Measurements from ENCODE around the gene ACSS1. TPM values are rescaled to one million over a fixed set of nuclear protein-coding genes. Genes with fewer than 3 reads are reported as not detected.

ACSS1 gene
- total and polyA plus RNA-seq, 2 of the 8 experiments (the other 6 are each of a cell fraction or from before 2014, with no cell fraction given): 2.6 to 3.4 TPM

GRCh38 chr20:24992487-24993205 lies 65.3 kb downstream of the ACSS1 start, which contains the start of gene APMAP:
Gene APMAP (minus strand): TSS chr20:24992751. CDS start chr20:24992688, 63 bp downstream.
- H2BK20ac ChIP-seq (ENCODE audit: low read length): no peak within 1 kb of the TSS
- H3K27me3 ChIP-seq (replicated peaks in 1 of 4; ENCODE audit: control insufficient read depth in 3 of 4, extremely low read depth in 1 of 4, insufficient read depth in 3 of 4, low read length in 3 of 4): no peaks in the 10 kb centered on the region; a peak in 1 of 7 replicates
- H2BK120ac ChIP-seq (replicated peaks; ENCODE audit: low read depth, low read length): no peak within 1 kb of the TSS
- peak within 1 kb of the TSS; percentile 80; the same call in 1 of the 2 replicates for H3K18ac ChIP-seq (ENCODE audit: extremely low read depth, low read length)
- H3K23ac ChIP-seq (ENCODE audit: insufficient read length): no peak within 1 kb of the TSS
- peak within 1 kb of the TSS; percentile 85 for H2AFZ ChIP-seq (ENCODE audit: low read length)
- ChIA-PET POLR2A (ENCODE audit: partially characterized antibody) (interaction anchor here (0.6 to 1.9 kb wide), 2 partner anchors 60 to 72 kb away, joined by 3 to 8 read pairs; no protein-coding TSS in a partner anchor), CTCF (ENCODE audit: partially characterized antibody) (interaction anchor here (1.0 to 4.0 kb wide), 5 partner anchors 9 to 187 kb away, joined by 3 to 121 read pairs (median 23); partner anchors contain the start of gene ACSS1)
- peak within 1 kb of the TSS; percentile 72; the same call in 1 of the 2 replicates for H2BK12ac ChIP-seq (ENCODE audit: low read depth, low read length)
- H4K8ac ChIP-seq (ENCODE audit: extremely low read depth, insufficient read depth, low read length): peak within 1 kb of the TSS; percentile 97
- H3K36me3 ChIP-seq (ENCODE audit: control insufficient read depth in 2 of 4, insufficient read depth in 4 of 4, low read length in 3 of 4): no peaks in the 10 kb centered on the region
- H4K5ac ChIP-seq (ENCODE audit: insufficient read length, low read depth, low read length): peak within 1 kb of the TSS; percentile 80
- H3K14ac ChIP-seq (ENCODE audit: insufficient read length): no peak within 1 kb of the TSS
- peaks cover 3% of the 10 kb centered on the region for H3K23me2 ChIP-seq (ENCODE audit: low read depth, low read length)
- H3K4me3 ChIP-seq (ENCODE audit: extremely low read depth in 1 of 4, insufficient read depth in 2 of 4, low read depth in 3 of 4, low read length in 4 of 4): peak within 1 kb of the TSS; percentile 75 to 86 (median 84)
- no peak within 1 kb of the TSS for H3K4ac ChIP-seq (replicated peaks; ENCODE audit: insufficient read length, low read depth, low read length)
- peaks cover 3 to 40% of the 10 kb centered on the region in 2 experiments for H3K79me2 ChIP-seq (ENCODE audit: control insufficient read depth in 1 of 2, insufficient read depth in 2 of 2, low read length in 2 of 2)
- peak within 1 kb of the TSS; percentile 70 to 81 (median 74) for H3K9ac ChIP-seq (replicated peaks in 1 of 4; ENCODE audit: extremely low read depth in 1 of 4, low read depth in 3 of 4, low read length in 3 of 4)
- 1% methylated on average over 68 of the region's 69 CpGs; no CpG with 5 or more reads in 1 of the 2 experiments for WGBS, 2 experiments (ENCODE audit: extremely low coverage in 1 of 2, insufficient coverage in 1 of 2, insufficient read length in 1 of 2, insufficient replicate concordance in 2 of 2, low coverage in 1 of 2, low lambda C conversion rate in 2 of 2, missing lambda C conversion rate in 1 of 2)
- no peak within 1 kb of the TSS for H2AK5ac ChIP-seq (ENCODE audit: low read depth, low read length)
- H3K79me1 ChIP-seq (ENCODE audit: low read depth, low read length): peaks cover 6% of the 10 kb centered on the region; the same call in 1 of the 2 replicates
- peaks cover 0 to 7% (median 0%) of the 10 kb centered on the region in 4 experiments; a peak in 1 of 7 replicates for H3K4me1 ChIP-seq (replicated peaks in 1 of 4; ENCODE audit: control insufficient read depth in 3 of 4, insufficient read depth in 4 of 4, low read length in 3 of 4)
- H3K9me3 ChIP-seq (ENCODE audit: insufficient read depth in 2 of 2, low read depth in 1 of 2, low read length in 1 of 2): no peaks in the 10 kb centered on the region
- peak within 1 kb of the TSS; percentile 72 to 82 for H3K4me2 ChIP-seq (ENCODE audit: insufficient read depth in 1 of 2, low read depth in 2 of 2, low read length in 2 of 2)
- peaks cover 0 to 6% of the 10 kb centered on the region in 2 experiments for H4K20me1 ChIP-seq (replicated peaks in 1 of 2; ENCODE audit: control insufficient read depth in 1 of 2, insufficient read depth in 2 of 2, low read length in 2 of 2)
- peak within 1 kb of the TSS; percentile 91 for H4K91ac ChIP-seq (replicated peaks; ENCODE audit: insufficient read length, low read length)
- H2BK15ac ChIP-seq (ENCODE audit: low read length): peak within 1 kb of the TSS; percentile 36; the same call in 1 of the 2 replicates
- H3K27ac ChIP-seq (ENCODE audit: low read depth, low read length): no peak within 1 kb of the TSS
- peak within 1 kb of the TSS; percentile 63 for H3K56ac ChIP-seq (replicated peaks; ENCODE audit: insufficient read length, low read depth, low read length)
- DNase-seq (ENCODE audit: low read depth in 1 of 2, low spot score in 2 of 2) (peak; percentile 46 to 95), FAIRE-seq (no peak)
- H2BK5ac ChIP-seq (ENCODE audit: low read depth, low read length): peak within 1 kb of the TSS; percentile 76
- TF ChIP-seq EGR1 (IDR thresholded peaks at IDR 0.05; ENCODE audit: borderline replicate concordance, low read depth, low read length) (no peak), SP1 (IDR thresholded peaks at IDR 0.05; ENCODE audit: low read depth, low read length) (no peak), POLR2A (IDR thresholded peaks at IDR 0.05; ENCODE audit: control extremely low read depth in 1 of 2, low read depth in 2 of 2, low read length in 2 of 2) (peak; percentile 48 to 79; a peak in 2 of 3 replicates), CHD2 (IDR thresholded peaks at IDR 0.05; ENCODE audit: low read length) (no peak), TBP (IDR thresholded peaks at IDR 0.05; ENCODE audit: low read depth, low read length) (peak; percentile 80), BRCA1 (IDR thresholded peaks at IDR 0.05; ENCODE audit: low read depth, low read length) (no peak), CBX5 (IDR thresholded peaks at IDR 0.05; ENCODE audit: low read depth, low read length) (no peak), TEAD4 (IDR thresholded peaks at IDR 0.05; ENCODE audit: low read depth, low read length) (0 out of 2 replicates have a peak, but pooled peaks have one; percentile 3), SIN3A (conservative IDR thresholded peaks at IDR 0.05 in 1 of 2, IDR thresholded peaks at IDR 0.05 in 1 of 2; ENCODE audit: low read depth in 1 of 2, low read length in 2 of 2) (0 out of 4 replicates have a peak, but pooled peaks of 1 of the 2 experiments have one; percentile 72), CTBP2 (IDR thresholded peaks at IDR 0.05; ENCODE audit: borderline replicate concordance, insufficient read depth, insufficient read length, low read length) (no peak), MAX (IDR thresholded peaks at IDR 0.05) (peak; percentile 81), ZNF274 (IDR thresholded peaks at IDR 0.05; ENCODE audit: borderline replicate concordance, extremely low read depth, low read length) (no peak)
